Mucosa of stomach (tissue), 1 donor: ENCODE measurements around the gene SLC30A7.

Experiments
- H3K27me3 ChIP-seq: one replicate; pipeline ENCODE4 v1.7.0; 2013; ENCODE audit warnings: mild to moderate bottlenecking, low read length; ENCODE audit not compliant: control insufficient read depth, insufficient read depth
- H3K36me3 ChIP-seq: one replicate; pipeline ENCODE4 v1.7.0; 2013; ENCODE audit warnings: low read length; ENCODE audit not compliant: control insufficient read depth, insufficient read depth
- H3K4me1 ChIP-seq: one replicate; pipeline ENCODE4 v1.7.0; 2013; ENCODE audit warnings: mild to moderate bottlenecking, low read length; ENCODE audit not compliant: control insufficient read depth, insufficient read depth
- H3K4me3 ChIP-seq: one replicate; pipeline ENCODE4 v1.7.0; 2013; ENCODE audit warnings: low read length
- H3K9ac ChIP-seq: one replicate; pipeline ENCODE4 v1.7.0; 2013; ENCODE audit warnings: mild to moderate bottlenecking, low read length, moderate library complexity
- H3K9me3 ChIP-seq: one replicate; pipeline ENCODE4 v1.7.0; 2013; ENCODE audit warnings: mild to moderate bottlenecking, low read length, moderate library complexity; ENCODE audit not compliant: control insufficient read depth
- donor health status: Pancreatic carcinoma.

Gene SLC30A7

GRCh38 chr1:101003012-101003650 is 107.2 kb downstream of the SLC30A7 start:
- Histone ChIP-seq H3K9me3 (no peaks in the 10 kb centered on the region), H3K36me3 (no peaks in the 10 kb centered on the region), H3K9ac (no peak overlapping the region), H3K4me3 (no peak overlapping the region), H3K27me3 (no peaks in the 10 kb centered on the region), H3K4me1 (no peaks in the 10 kb centered on the region)

GRCh38 chr1:101004061-101004460 is 108.2 kb downstream of the SLC30A7 start:
- no peak overlapping the region for H3K4me3 ChIP-seq
- H3K9ac ChIP-seq, result no peak overlapping the region
- no peaks in the 10 kb centered on the region for H3K36me3 ChIP-seq
- H3K4me1 ChIP-seq, result no peaks in the 10 kb centered on the region
- H3K9me3 ChIP-seq, result no peaks in the 10 kb centered on the region
- H3K27me3 ChIP-seq, result no peaks in the 10 kb centered on the region

- no peaks in the 10 kb centered on the region for H3K9me3 ChIP-seq
- H3K27me3 ChIP-seq, result no peaks in the 10 kb centered on the region
- H3K9ac ChIP-seq, result no peak overlapping the region
- no peaks in the 10 kb centered on the region for H3K36me3 ChIP-seq
- no peak overlapping the region for H3K4me3 ChIP-seq
- H3K4me1 ChIP-seq, result no peaks in the 10 kb centered on the region
These were observed 108.8 kb downstream of the SLC30A7 start for GRCh38 chr1:101004670-101005069.

GRCh38 chr1:101005183-101005582 is 109.3 kb downstream of the SLC30A7 start:
- Histone ChIP-seq H3K9ac (no peak overlapping the region), H3K36me3 (no peaks in the 10 kb centered on the region), H3K4me1 (no peaks in the 10 kb centered on the region), H3K27me3 (no peaks in the 10 kb centered on the region), H3K9me3 (no peaks in the 10 kb centered on the region), H3K4me3 (no peak overlapping the region)

GRCh38 chr1:101005871-101006270 is 110.0 kb downstream of the SLC30A7 start:
- no peaks in the 10 kb centered on the region for H3K4me1 ChIP-seq
- H3K4me3 ChIP-seq, result no peak overlapping the region
- H3K9ac ChIP-seq, result no peak overlapping the region
- no peaks in the 10 kb centered on the region for H3K9me3 ChIP-seq
- no peaks in the 10 kb centered on the region for H3K36me3 ChIP-seq
- no peaks in the 10 kb centered on the region for H3K27me3 ChIP-seq

GRCh38 chr1:101006553-101006952 is 110.7 kb downstream of the SLC30A7 start:
- H3K4me3 ChIP-seq, result no peak overlapping the region
- H3K4me1 ChIP-seq, result no peaks in the 10 kb centered on the region
- no peaks in the 10 kb centered on the region for H3K9me3 ChIP-seq
- no peaks in the 10 kb centered on the region for H3K27me3 ChIP-seq
- H3K36me3 ChIP-seq, result no peaks in the 10 kb centered on the region
- no peak overlapping the region for H3K9ac ChIP-seq

- Histone ChIP-seq H3K4me3 (no peak overlapping the region), H3K9ac (no peak overlapping the region), H3K36me3 (no peaks in the 10 kb centered on the region), H3K27me3 (no peaks in the 10 kb centered on the region), H3K9me3 (no peaks in the 10 kb centered on the region), H3K4me1 (no peaks in the 10 kb centered on the region)
These were observed 112.4 kb downstream of the SLC30A7 start for GRCh38 chr1:101008229-101008834.

- H3K27me3 ChIP-seq, result no peaks in the 10 kb centered on the region
- H3K4me3 ChIP-seq, result no peak overlapping the region
- no peak overlapping the region for H3K9ac ChIP-seq
- H3K36me3 ChIP-seq, result no peaks in the 10 kb centered on the region
- H3K4me1 ChIP-seq, result no peaks in the 10 kb centered on the region
- H3K9me3 ChIP-seq, result no peaks in the 10 kb centered on the region
These were observed 117.9 kb downstream of the SLC30A7 start for GRCh38 chr1:101013776-101014175.

- Histone ChIP-seq H3K4me1 (no peaks in the 10 kb centered on the region), H3K36me3 (no peaks in the 10 kb centered on the region), H3K9me3 (no peaks in the 10 kb centered on the region)
These were observed 121.6 kb downstream of the SLC30A7 start for GRCh38 chr1:101017448-101017847.

GRCh38 chr1:101022294-101022693 is 126.4 kb downstream of the SLC30A7 start:
- Histone ChIP-seq H3K36me3 (no peaks in the 10 kb centered on the region), H3K27me3 (no peaks in the 10 kb centered on the region), H3K9me3 (no peaks in the 10 kb centered on the region), H3K4me3 (no peak overlapping the region), H3K4me1 (peaks cover 4% of the 10 kb centered on the region), H3K9ac (no peak overlapping the region)

More at GRCh38 chr1:101017448-101017847, 121.6 kb downstream of the SLC30A7 start:
- H3K9ac ChIP-seq, result no peak overlapping the region
- no peaks in the 10 kb centered on the region for H3K27me3 ChIP-seq
- H3K4me3 ChIP-seq, result no peak overlapping the region

GRCh38 chr1:101025283-101025656 is 129.4 kb downstream of the SLC30A7 start:
- H3K4me1 ChIP-seq, result peaks cover 4% of the 10 kb centered on the region
- peak overlapping the region; percentile 64 for H3K9ac ChIP-seq
- H3K36me3 ChIP-seq, result no peaks in the 10 kb centered on the region
- H3K4me3 ChIP-seq, result peak overlapping the region; percentile 58
- H3K9me3 ChIP-seq, result no peaks in the 10 kb centered on the region
- H3K27me3 ChIP-seq, result no peaks in the 10 kb centered on the region

- Histone ChIP-seq H3K27me3 (no peaks in the 10 kb centered on the region), H3K9ac (peak within 1 kb of the TSS; percentile 64), H3K36me3 (no peaks in the 10 kb centered on the region), H3K4me1 (peaks cover 4% of the 10 kb centered on the region), H3K9me3 (no peaks in the 10 kb centered on the region), H3K4me3 (peak within 1 kb of the TSS; percentile 58)
These were observed 130.0 kb downstream of the SLC30A7 start, which contains the start of gene DPH5 for GRCh38 chr1:101025657-101026429. DPH5 (minus strand) TSS chr1:101025784; CDS start chr1:101025443, 341 bp downstream.
